Spinal cord (tissue), 10 donors: ENCODE measurements around the gene NLRX1. TPM values are rescaled to one million over a fixed set of nuclear protein-coding genes. Genes with fewer than 3 reads are reported as not detected.
"Not testable (repeated sequence)": the region's sequence is repeated elsewhere in the genome, so short reads cannot be mapped to it uniquely, and the experiment has no call there.

Experiments used
- DNase-seq, 6 donors: peaks; one replicate each; pipeline versions ENCODE4 v3.0.0 to v3.0.0-alpha.2; 2013 to 2015; ENCODE audit warnings: low spot score in 6 of 6, low read depth in 4 of 6
- H3K27ac ChIP-seq: one replicate; pipeline ENCODE4 v1.5.1; 2013; ENCODE audit warnings: low read depth, low read length, control low read depth
- H3K27me3 ChIP-seq: one replicate; pipeline ENCODE4 v1.6.1; 2013; ENCODE audit warnings: low read length; ENCODE audit not compliant: control insufficient read depth, insufficient read depth
- H3K36me3 ChIP-seq: one replicate; pipeline ENCODE4 v1.6.1; 2013; ENCODE audit warnings: low read length; ENCODE audit not compliant: control insufficient read depth, insufficient read depth
- H3K4me1 ChIP-seq: one replicate; pipeline ENCODE4 v1.6.1; 2013; ENCODE audit warnings: low read length; ENCODE audit not compliant: control insufficient read depth, insufficient read depth
- H3K4me3 ChIP-seq: one replicate; pipeline ENCODE4 v1.5.1; 2013; ENCODE audit warnings: low read depth, low read length, control low read depth
- H3K9me3 ChIP-seq: one replicate; pipeline ENCODE4 v1.6.1; 2013; ENCODE audit warnings: low read length; ENCODE audit not compliant: control insufficient read depth, insufficient read depth
- WGBS: methylation state at CpG from one replicate; pipeline ENCODE4 v1.1.5; 2013; ENCODE audit warnings: missing lambda C conversion rate; ENCODE audit not compliant: insufficient coverage; 5-methylcytosine and 5-hydroxymethylcytosine counted together
- polyA plus RNA-seq, 2 donors: library from polyadenylated mRNA; unstranded; fragments of 120-200 nt; gene quantifications; one replicate each; pipeline ENCODE4 v1.2.1, GENCODE V29; 2013; ENCODE audit not compliant: insufficient read length in 2 of 2
- total RNA-seq, 2 donors: library from RNA; depleted of rRNA in 1 of 2; stranded (reverse); fragments of 120-200 nt in 1 of 2; fragments of >200 nt in 1 of 2; gene quantifications; one replicate each; pipeline versions ENCODE4 v1.2.3 to v1.2.4, GENCODE V29; 2013 to 2014
- donor health status: healthy.

The NLRX1 gene
- total and polyA plus RNA-seq, 4 donors = 8.9 to 15.6 (median 9.9) TPM

- Histone ChIP-seq H3K27ac (no peak overlapping the region), H3K36me3 (peaks cover 41% of the 10 kb centered on the region), H3K9me3 (no peaks in the 10 kb centered on the region), H3K4me3 (no peak overlapping the region), H3K4me1 (peaks cover 5% of the 10 kb centered on the region), H3K27me3 (no peaks in the 10 kb centered on the region)
- 76% methylated on average over 4 of the region's 6 CpGs for WGBS
- DNase-seq = no peak
Measured at GRCh38 chr11:119180729-119181676, 12.5 kb downstream of the NLRX1 start.

- 84% methylated on average over 16 of the region's 17 CpGs for WGBS
- Histone ChIP-seq H3K4me1 (peaks cover 11% of the 10 kb centered on the region), H3K27me3 (no peaks in the 10 kb centered on the region), H3K27ac (no peak overlapping the region), H3K9me3 (no peaks in the 10 kb centered on the region), H3K4me3 (no peak overlapping the region), H3K36me3 (peaks cover 41% of the 10 kb centered on the region)
- no peak for DNase-seq
Measured at GRCh38 chr11:119181677-119182412, 13.3 kb downstream of the NLRX1 start.

GRCh38 chr11:119184399-119184798, 15.9 kb downstream of the NLRX1 start:
- H3K27me3 ChIP-seq, H3K27ac ChIP-seq, H3K9me3 ChIP-seq, DNase-seq, H3K4me3 ChIP-seq: not testable (repeated sequence)
- peaks cover 41% of the 10 kb centered on the region for H3K36me3 ChIP-seq
- WGBS = 86% methylated on average over 4 of the region's 9 CpGs
- peaks cover 11% of the 10 kb centered on the region for H3K4me1 ChIP-seq

GRCh38 chr11:119185981-119186634, 17.6 kb downstream of the NLRX1 start:
- Histone ChIP-seq H3K9me3 (no peaks in the 10 kb centered on the region), H3K4me1 (peaks cover 11% of the 10 kb centered on the region), H3K36me3 (peaks cover 26% of the 10 kb centered on the region), H3K27ac (no peak overlapping the region), H3K27me3 (no peaks in the 10 kb centered on the region), H3K4me3 (no peak overlapping the region)
- WGBS = 54% methylated on average over 9 of the region's 15 CpGs
- DNase-seq = no peak

- Histone ChIP-seq H3K4me1 (peaks cover 11% of the 10 kb centered on the region), H3K27ac (no peak overlapping the region), H3K9me3 (no peaks in the 10 kb centered on the region), H3K4me3 (no peak overlapping the region), H3K36me3 (peaks cover 14% of the 10 kb centered on the region), H3K27me3 (no peaks in the 10 kb centered on the region)
- DNase-seq = no peak
- 89% methylated on average over 7 of the region's 21 CpGs for WGBS
Measured at GRCh38 chr11:119187123-119187892, 18.8 kb downstream of the NLRX1 start.

- WGBS = 88% methylated on average over 11 of the region's 11 CpGs
- no peaks in the 10 kb centered on the region for H3K27me3 ChIP-seq
- H3K36me3 ChIP-seq = peaks cover 10% of the 10 kb centered on the region
- DNase-seq = no peak
- H3K27ac ChIP-seq = no peak overlapping the region
- no peaks in the 10 kb centered on the region for H3K9me3 ChIP-seq
- H3K4me3 ChIP-seq = no peak overlapping the region
- H3K4me1 ChIP-seq = peaks cover 11% of the 10 kb centered on the region
Measured at GRCh38 chr11:119188067-119188466, 19.5 kb downstream of the NLRX1 start.

- Histone ChIP-seq H3K9me3 (no peaks in the 10 kb centered on the region), H3K27me3 (no peaks in the 10 kb centered on the region), H3K36me3 (peaks cover 3% of the 10 kb centered on the region), H3K4me3 (no peak overlapping the region), H3K27ac (no peak overlapping the region), H3K4me1 (peaks cover 11% of the 10 kb centered on the region)
- WGBS = 80% methylated on average over 6 of the region's 8 CpGs
- DNase-seq = no peak
Measured at GRCh38 chr11:119188887-119189286, 20.4 kb downstream of the NLRX1 start.

- no peak for DNase-seq
- peaks cover 3% of the 10 kb centered on the region for H3K36me3 ChIP-seq
- WGBS = 100% methylated on average over 2 of the region's 4 CpGs
- H3K27ac ChIP-seq = no peak overlapping the region
- H3K4me3 ChIP-seq = no peak overlapping the region
- H3K4me1 ChIP-seq = peaks cover 11% of the 10 kb centered on the region
- H3K27me3 ChIP-seq = no peaks in the 10 kb centered on the region
- H3K9me3 ChIP-seq = no peaks in the 10 kb centered on the region
Measured at GRCh38 chr11:119189393-119189792, 20.9 kb downstream of the NLRX1 start.

- no peak overlapping the region for H3K27ac ChIP-seq
- peaks cover 9% of the 10 kb centered on the region for H3K4me1 ChIP-seq
- no peaks in the 10 kb centered on the region for H3K27me3 ChIP-seq
- DNase-seq = no peak
- peaks cover 3% of the 10 kb centered on the region for H3K36me3 ChIP-seq
- no peak overlapping the region for H3K4me3 ChIP-seq
- 88% methylated on average over 7 of the region's 9 CpGs for WGBS
- H3K9me3 ChIP-seq = no peaks in the 10 kb centered on the region
Measured at GRCh38 chr11:119190531-119190930, 22.0 kb downstream of the NLRX1 start.
